ENCODE measurements around the gene NT5C1B.

NT5C1B gene

DNA sequence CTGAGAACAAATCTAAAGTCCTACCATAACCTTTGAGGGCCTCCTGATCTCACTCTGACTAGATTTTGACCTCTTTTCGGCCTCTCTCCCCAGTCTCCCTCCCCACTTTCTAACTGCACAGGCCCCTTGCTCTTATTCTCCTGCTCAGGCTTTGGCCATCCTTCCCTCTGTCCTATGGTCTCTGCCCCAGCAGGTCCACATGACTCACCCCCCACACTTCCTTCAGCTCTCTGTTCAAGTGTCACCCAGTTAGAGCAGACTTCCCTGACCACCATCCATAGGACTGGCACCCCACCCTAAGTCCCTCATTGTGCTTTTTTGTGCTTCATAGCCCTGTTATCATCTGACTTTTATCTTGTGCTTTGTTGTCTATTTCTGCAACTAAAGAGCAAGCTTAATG lies 41.2 kb upstream of the NT5C1B start:
- DNase-seq: no peak
- H2AFZ ChIP-seq (ENCODE audit: low read length): no peak overlapping the region
- no peaks in the 10 kb centered on the region for H4K20me1 ChIP-seq (ENCODE audit: insufficient read depth, low read length)
- no peaks in the 10 kb centered on the region for H3K27me3 ChIP-seq (replicated peaks; ENCODE audit: insufficient read depth, low read length)
- H3K9ac ChIP-seq (ENCODE audit: low read length): no peak overlapping the region
- no peaks in the 10 kb centered on the region for H3K9me2 ChIP-seq (replicated peaks; ENCODE audit: insufficient read depth, low read length)
- H3K4me2 ChIP-seq (ENCODE audit: low read depth, low read length): no peak overlapping the region
- H3K27ac ChIP-seq (ENCODE audit: low read length): no peak overlapping the region
- H3K36me3 ChIP-seq (replicated peaks; ENCODE audit: insufficient read depth, low read length): no peaks in the 10 kb centered on the region
- H3K9me3 ChIP-seq (replicated peaks; ENCODE audit: insufficient read depth, low read length): no peaks in the 10 kb centered on the region
- H3K4me3 ChIP-seq (ENCODE audit: low read length): no peak overlapping the region
- TF ChIP-seq EZH2phosphoT487 (IDR thresholded peaks at IDR 0.05; ENCODE audit: low read length) (no peak), EZH2 (optimal IDR thresholded peaks at IDR 0.05; ENCODE audit: low read depth, low read length) (no peak)
- TF ChIP-seq, protein P1, sequence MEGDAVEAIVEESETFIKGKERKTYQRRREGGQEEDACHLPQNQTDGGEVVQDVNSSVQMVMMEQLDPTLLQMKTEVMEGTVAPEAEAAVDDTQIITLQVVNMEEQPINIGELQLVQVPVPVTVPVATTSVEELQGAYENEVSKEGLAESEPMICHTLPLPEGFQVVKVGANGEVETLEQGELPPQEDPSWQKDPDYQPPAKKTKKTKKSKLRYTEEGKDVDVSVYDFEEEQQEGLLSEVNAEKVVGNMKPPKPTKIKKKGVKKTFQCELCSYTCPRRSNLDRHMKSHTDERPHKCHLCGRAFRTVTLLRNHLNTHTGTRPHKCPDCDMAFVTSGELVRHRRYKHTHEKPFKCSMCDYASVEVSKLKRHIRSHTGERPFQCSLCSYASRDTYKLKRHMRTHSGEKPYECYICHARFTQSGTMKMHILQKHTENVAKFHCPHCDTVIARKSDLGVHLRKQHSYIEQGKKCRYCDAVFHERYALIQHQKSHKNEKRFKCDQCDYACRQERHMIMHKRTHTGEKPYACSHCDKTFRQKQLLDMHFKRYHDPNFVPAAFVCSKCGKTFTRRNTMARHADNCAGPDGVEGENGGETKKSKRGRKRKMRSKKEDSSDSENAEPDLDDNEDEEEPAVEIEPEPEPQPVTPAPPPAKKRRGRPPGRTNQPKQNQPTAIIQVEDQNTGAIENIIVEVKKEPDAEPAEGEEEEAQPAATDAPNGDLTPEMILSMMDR (IDR thresholded peaks at IDR 0.05; ENCODE audit: low read length): no peak
- H3F3A ChIP-seq (ENCODE audit: insufficient read depth, low read length): no peaks in the 10 kb centered on the region
- H3K79me2 ChIP-seq (ENCODE audit: low read length): no peaks in the 10 kb centered on the region
- H3K4me1 ChIP-seq (ENCODE audit: low read length): no peaks in the 10 kb centered on the region

DNA sequence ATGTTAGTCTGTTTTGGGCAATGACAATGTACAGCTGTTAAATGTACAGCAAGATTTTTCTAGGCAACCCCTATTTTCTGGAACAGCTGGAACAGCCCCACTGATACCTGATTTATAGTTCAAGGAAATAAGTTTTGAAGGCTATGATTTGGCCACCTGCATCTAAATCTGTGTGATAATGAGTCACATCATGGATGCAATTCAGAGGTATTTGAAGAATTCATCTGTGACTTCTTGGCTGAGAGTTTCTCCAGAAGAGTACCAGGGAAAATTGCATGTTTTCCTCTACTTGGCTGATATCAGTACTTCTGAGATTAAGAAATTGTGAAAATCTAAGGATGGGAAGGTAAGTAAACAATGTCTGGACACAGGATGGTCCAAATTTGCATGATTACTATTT lies 40.7 kb upstream of the NT5C1B start:
- TF ChIP-seq EZH2 (optimal IDR thresholded peaks at IDR 0.05; ENCODE audit: low read depth, low read length): no peak

DNA sequence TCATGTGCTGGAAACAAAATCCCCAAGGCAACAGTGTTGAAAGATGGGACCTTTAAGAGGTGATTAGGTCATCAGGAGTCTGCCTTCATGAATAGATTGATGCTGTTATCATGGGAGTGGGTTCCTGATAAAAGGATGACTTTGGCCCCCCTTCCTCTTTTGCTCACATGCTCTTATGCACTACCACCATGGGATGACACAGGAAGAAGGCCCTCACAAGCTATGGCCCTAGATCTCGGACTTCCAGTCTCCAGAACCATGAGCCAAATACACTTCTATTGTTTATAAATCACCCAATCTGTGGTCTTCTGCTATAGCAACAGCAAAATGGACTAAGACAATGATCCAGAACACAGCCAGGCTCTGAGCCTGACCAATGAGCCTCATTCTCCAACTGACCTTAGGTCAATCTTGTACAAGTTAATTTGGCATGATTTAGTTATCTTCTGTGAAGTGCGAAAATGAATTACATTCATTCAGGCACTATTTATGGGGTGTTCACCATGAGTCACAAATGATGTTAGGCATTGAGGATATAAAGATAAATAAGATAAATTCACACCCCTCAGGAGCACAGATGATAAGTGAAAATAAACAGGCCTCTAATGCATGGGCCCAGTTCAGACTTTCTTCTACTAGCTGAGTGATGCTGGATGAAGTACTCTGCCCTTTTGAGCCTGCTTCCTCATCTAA lies 37.7 kb upstream of the NT5C1B start:
- H3K9me3 ChIP-seq (replicated peaks; ENCODE audit: insufficient read depth, low read length): no peaks in the 10 kb centered on the region
- no peaks in the 10 kb centered on the region for H3K4me1 ChIP-seq (ENCODE audit: low read length)
- no peaks in the 10 kb centered on the region for H3K27me3 ChIP-seq (replicated peaks; ENCODE audit: insufficient read depth, low read length)
- H3F3A ChIP-seq (ENCODE audit: insufficient read depth, low read length): no peaks in the 10 kb centered on the region
- no peak overlapping the region for H3K4me3 ChIP-seq (ENCODE audit: low read length)
- H3K4me2 ChIP-seq (ENCODE audit: low read depth, low read length): no peak overlapping the region
- no peak overlapping the region for H3K27ac ChIP-seq (ENCODE audit: low read length)
- TF ChIP-seq EZH2 (optimal IDR thresholded peaks at IDR 0.05; ENCODE audit: low read depth, low read length) (no peak), EZH2phosphoT487 (IDR thresholded peaks at IDR 0.05; ENCODE audit: low read length) (no peak)
- TF ChIP-seq, protein P1 (IDR thresholded peaks at IDR 0.05; ENCODE audit: low read length): no peak
- H3K36me3 ChIP-seq (replicated peaks; ENCODE audit: insufficient read depth, low read length): no peaks in the 10 kb centered on the region
- no peaks in the 10 kb centered on the region for H3K79me2 ChIP-seq (ENCODE audit: low read length)
- H3K9me2 ChIP-seq (replicated peaks; ENCODE audit: insufficient read depth, low read length): no peaks in the 10 kb centered on the region
- H2AFZ ChIP-seq (ENCODE audit: low read length): no peak overlapping the region
- no peak overlapping the region for H3K9ac ChIP-seq (ENCODE audit: low read length)
- no peak for DNase-seq
- no peaks in the 10 kb centered on the region for H4K20me1 ChIP-seq (ENCODE audit: insufficient read depth, low read length)

More for the DNA sequence above, 40.7 kb upstream of the NT5C1B start:
- Histone ChIP-seq H2AFZ (ENCODE audit: low read length) (no peak overlapping the region), H3K4me3 (ENCODE audit: low read length) (no peak overlapping the region), H3K9ac (ENCODE audit: low read length) (no peak overlapping the region), H3K4me2 (ENCODE audit: low read depth, low read length) (no peak overlapping the region), H3K36me3 (replicated peaks; ENCODE audit: insufficient read depth, low read length) (no peaks in the 10 kb centered on the region), H3K27me3 (replicated peaks; ENCODE audit: insufficient read depth, low read length) (no peaks in the 10 kb centered on the region), H3K9me2 (replicated peaks; ENCODE audit: insufficient read depth, low read length) (no peaks in the 10 kb centered on the region), H4K20me1 (ENCODE audit: insufficient read depth, low read length) (no peaks in the 10 kb centered on the region), H3F3A (ENCODE audit: insufficient read depth, low read length) (no peaks in the 10 kb centered on the region), H3K27ac (ENCODE audit: low read length) (no peak overlapping the region), H3K79me2 (ENCODE audit: low read length) (no peaks in the 10 kb centered on the region), H3K9me3 (replicated peaks; ENCODE audit: insufficient read depth, low read length) (no peaks in the 10 kb centered on the region), H3K4me1 (ENCODE audit: low read length) (no peaks in the 10 kb centered on the region)
- no peak for DNase-seq

DNA sequence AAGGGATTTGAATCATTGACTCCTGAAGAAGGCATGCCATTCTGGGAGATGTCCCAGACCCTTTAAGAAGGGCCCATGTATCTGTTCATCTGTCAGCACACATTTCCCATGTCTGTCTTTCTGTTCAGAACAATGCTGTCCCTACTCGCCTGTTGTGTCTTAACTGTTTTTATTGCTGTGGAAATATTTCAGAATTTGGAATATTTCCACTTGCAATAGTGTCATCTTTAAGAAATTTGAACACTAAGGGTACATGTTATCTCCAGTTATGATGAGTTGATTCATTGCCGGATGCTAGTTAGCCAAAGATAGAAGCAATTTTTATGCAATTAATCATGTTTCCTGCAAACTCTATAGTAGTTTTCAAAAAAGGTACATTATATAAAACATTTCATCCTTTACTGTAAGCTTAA lies 36.9 kb upstream of the NT5C1B start:
- Histone ChIP-seq H3F3A (ENCODE audit: insufficient read depth, low read length) (no peaks in the 10 kb centered on the region), H3K9me3 (replicated peaks; ENCODE audit: insufficient read depth, low read length) (no peaks in the 10 kb centered on the region), H4K20me1 (ENCODE audit: insufficient read depth, low read length) (no peaks in the 10 kb centered on the region), H3K9ac (ENCODE audit: low read length) (no peak overlapping the region), H3K4me2 (ENCODE audit: low read depth, low read length) (no peak overlapping the region), H3K4me3 (ENCODE audit: low read length) (no peak overlapping the region), H3K9me2 (replicated peaks; ENCODE audit: insufficient read depth, low read length) (no peaks in the 10 kb centered on the region), H3K36me3 (replicated peaks; ENCODE audit: insufficient read depth, low read length) (no peaks in the 10 kb centered on the region), H3K79me2 (ENCODE audit: low read length) (no peaks in the 10 kb centered on the region), H3K4me1 (ENCODE audit: low read length) (no peaks in the 10 kb centered on the region), H2AFZ (ENCODE audit: low read length) (no peak overlapping the region), H3K27ac (ENCODE audit: low read length) (no peak overlapping the region), H3K27me3 (replicated peaks; ENCODE audit: insufficient read depth, low read length) (no peaks in the 10 kb centered on the region)
- DNase-seq: no peak
- TF ChIP-seq EZH2phosphoT487 (IDR thresholded peaks at IDR 0.05; ENCODE audit: low read length): no peak
- no peak for TF ChIP-seq EZH2 (optimal IDR thresholded peaks at IDR 0.05; ENCODE audit: low read depth, low read length)
- TF ChIP-seq, protein P1 (IDR thresholded peaks at IDR 0.05; ENCODE audit: low read length): no peak
